Ovary (tissue), 3 donors: ENCODE results near the gene NEURL3.

Experiments used
- EP300 ChIP-seq: sonication (generic); formaldehyde crosslinking; IDR thresholded peaks from one replicate; pipeline ENCODE4 v1.6.1; 2017; ENCODE audit warnings: antibody characterized with exemption
- POLR2A ChIP-seq: fragments of 450-650 bp; IDR thresholded peaks from one replicate; pipeline ENCODE4 v1.6.1; 2017; ENCODE audit warnings: antibody characterized with exemption, mild to moderate bottlenecking, moderate library complexity
- TF ChIP-seq, protein P1 (sequence below), 3 donors: fragments of 450-650 bp in 2 of 3; fragments of 200-600 bp in 1 of 3; IDR thresholded peaks; one replicate each; pipeline versions ENCODE4 v1.5.1 to v1.8.0; 2016 to 2022; ENCODE audit warnings: antibody characterized with exemption in 3 of 3, mild to moderate bottlenecking in 1 of 3
- donor health status: DM: no; HTN: no; CAD: no.

DNA sequence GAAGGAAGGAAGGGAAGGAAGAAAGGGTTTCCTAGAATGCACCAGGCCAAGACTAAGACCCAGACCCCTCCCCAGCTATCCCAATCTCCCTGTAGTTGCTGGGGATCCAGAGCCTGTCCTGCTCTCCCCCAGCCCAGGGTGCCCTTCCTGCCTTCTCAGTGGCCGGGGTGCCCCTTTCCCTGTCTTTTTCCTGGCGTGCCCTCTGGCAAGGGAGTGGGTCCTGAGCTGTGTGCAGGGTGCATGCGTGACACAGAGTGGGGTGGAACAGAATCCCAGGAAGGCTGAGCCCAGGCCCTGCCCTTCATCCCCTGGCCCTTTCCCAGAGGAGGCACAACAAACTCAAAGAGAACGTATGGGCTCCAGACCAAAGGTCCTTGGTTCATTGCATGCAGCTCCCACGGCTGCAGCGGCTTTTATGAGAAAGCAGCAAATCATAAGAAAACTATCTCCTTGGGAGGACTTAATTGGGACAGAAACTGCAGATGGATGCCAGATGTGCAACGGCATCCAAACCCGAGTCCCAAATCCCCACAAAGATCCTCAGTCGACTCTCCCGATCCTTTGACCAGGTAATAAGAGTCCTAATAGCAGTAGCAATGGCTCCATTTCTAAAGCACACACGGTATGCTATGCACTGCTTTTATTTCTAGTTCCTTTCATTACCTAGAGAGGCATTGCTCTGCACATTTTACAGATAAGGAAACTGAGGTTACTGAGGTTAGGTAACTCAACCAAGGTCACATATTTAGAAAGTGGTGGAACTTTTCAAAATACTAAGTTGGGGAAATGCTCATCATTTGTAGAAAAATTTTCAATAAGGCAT, 18.7 kb upstream of the NEURL3 start:
- no peak for TF ChIP-seq POLR2A
- TF ChIP-seq, protein P1, sequence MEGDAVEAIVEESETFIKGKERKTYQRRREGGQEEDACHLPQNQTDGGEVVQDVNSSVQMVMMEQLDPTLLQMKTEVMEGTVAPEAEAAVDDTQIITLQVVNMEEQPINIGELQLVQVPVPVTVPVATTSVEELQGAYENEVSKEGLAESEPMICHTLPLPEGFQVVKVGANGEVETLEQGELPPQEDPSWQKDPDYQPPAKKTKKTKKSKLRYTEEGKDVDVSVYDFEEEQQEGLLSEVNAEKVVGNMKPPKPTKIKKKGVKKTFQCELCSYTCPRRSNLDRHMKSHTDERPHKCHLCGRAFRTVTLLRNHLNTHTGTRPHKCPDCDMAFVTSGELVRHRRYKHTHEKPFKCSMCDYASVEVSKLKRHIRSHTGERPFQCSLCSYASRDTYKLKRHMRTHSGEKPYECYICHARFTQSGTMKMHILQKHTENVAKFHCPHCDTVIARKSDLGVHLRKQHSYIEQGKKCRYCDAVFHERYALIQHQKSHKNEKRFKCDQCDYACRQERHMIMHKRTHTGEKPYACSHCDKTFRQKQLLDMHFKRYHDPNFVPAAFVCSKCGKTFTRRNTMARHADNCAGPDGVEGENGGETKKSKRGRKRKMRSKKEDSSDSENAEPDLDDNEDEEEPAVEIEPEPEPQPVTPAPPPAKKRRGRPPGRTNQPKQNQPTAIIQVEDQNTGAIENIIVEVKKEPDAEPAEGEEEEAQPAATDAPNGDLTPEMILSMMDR (IDR thresholded peaks at IDR 0.05): no peak
- TF ChIP-seq EP300: no peak
